GOT3 (cell line): Measurements from ENCODE around the gene BATF3.

Experiments used
- DNase-seq: peaks from one replicate; lab custom pipeline; 2025; ENCODE audit warnings: mixed read lengths; lab: John Stamatoyannopoulos, UW

BATF3 gene

GRCh38 chr1:212684521-212685090, 15.0 kb downstream of the BATF3 start:
- DNase-seq = no peak

GRCh38 chr1:212684076-212684475, 15.6 kb downstream of the BATF3 start:
- no peak for DNase-seq

GRCh38 chr1:212683357-212683722, 16.3 kb downstream of the BATF3 start:
- no peak for DNase-seq

- DNase-seq = no peak
These were observed 18.8 kb downstream of the BATF3 start for GRCh38 chr1:212680680-212681389.

- DNase-seq = no peak
These were observed 20.9 kb downstream of the BATF3 start for GRCh38 chr1:212678456-212679410.

GRCh38 chr1:212677573-212677972, 22.1 kb downstream of the BATF3 start:
- no peak for DNase-seq

- no peak for DNase-seq
These were observed 22.5 kb downstream of the BATF3 start for GRCh38 chr1:212677136-212677535.

GRCh38 chr1:212675675-212676074, 24.0 kb downstream of the BATF3 start:
- DNase-seq = no peak

- no peak for DNase-seq
These were observed 24.8 kb downstream of the BATF3 start for GRCh38 chr1:212674872-212675271.

- no peak for DNase-seq
These were observed 28.2 kb downstream of the BATF3 start for GRCh38 chr1:212671342-212672031.

- no peak for DNase-seq
These were observed 28.8 kb downstream of the BATF3 start for GRCh38 chr1:212670882-212671281.

- no peak for DNase-seq
These were observed 29.3 kb downstream of the BATF3 start for GRCh38 chr1:212670301-212670700.

- DNase-seq = no peak
These were observed 30.0 kb downstream of the BATF3 start for GRCh38 chr1:212669600-212669999.

GRCh38 chr1:212669102-212669501, 30.5 kb downstream of the BATF3 start:
- no peak for DNase-seq

- DNase-seq = no peak
These were observed 31.2 kb downstream of the BATF3 start for GRCh38 chr1:212668477-212668876.

- peak; percentile 75 for DNase-seq
These were observed 32.2 kb downstream of the BATF3 start for GRCh38 chr1:212667223-212668139.

GRCh38 chr1:212666116-212666775, 33.4 kb downstream of the BATF3 start:
- no peak for DNase-seq

- DNase-seq = no peak
These were observed 34.2 kb downstream of the BATF3 start for GRCh38 chr1:212665241-212666115.

- no peak for DNase-seq
These were observed 35.0 kb downstream of the BATF3 start for GRCh38 chr1:212664409-212665199.
